Upper lobe of right lung (tissue), 1 donor: ENCODE results near the gene APOL4. TPM values are rescaled to one million over a fixed set of nuclear protein-coding genes. Genes with fewer than 3 reads are reported as not detected.

Experiments
- ATAC-seq: fragments of 200-7000 bp; cut with Tn5 transposase; one replicate; pipeline ENCODE4 v1.9.1; 2020; ENCODE audit warnings: mild to moderate bottlenecking, moderate library complexity
- DNase-seq: peaks from one replicate; pipeline ENCODE4 v3.0.0-alpha.2; 2020
- H3K27ac ChIP-seq: fragments of 200-600 bp; one replicate; pipeline ENCODE4 v1.8.0; 2022
- H3K27me3 ChIP-seq: fragments of 200-600 bp; one replicate; pipeline ENCODE4 v1.8.0; 2022; ENCODE audit warnings: mild to moderate bottlenecking
- H3K36me3 ChIP-seq: fragments of 200-600 bp; one replicate; pipeline ENCODE4 v1.8.0; 2022
- H3K4me1 ChIP-seq: fragments of 200-600 bp; one replicate; pipeline ENCODE4 v1.8.0; 2022
- H3K4me3 ChIP-seq: fragments of 200-600 bp; one replicate; pipeline ENCODE4 v1.8.0; 2022; ENCODE audit warnings: mild to moderate bottlenecking
- H3K9me3 ChIP-seq: fragments of 200-600 bp; one replicate; pipeline ENCODE4 v1.8.0; 2022
- intact Hi-C: fragments of 100-400 bp; cut with DNase I; formaldehyde crosslinking; loops from one replicate; pipeline ENCODE4 v1.11.0; 2022
- total RNA-seq: library from RNA; stranded (reverse); fragmentation: NEBNext Ultra II Directional; extraction: Animal tissue kit (Norgen Biotek cat#: 25700); gene quantifications from one replicate; pipeline ENCODE4 v1.2.1, GENCODE V29; 2021
- TF ChIP-seq, protein P1 (sequence below): fragments of 200-600 bp; IDR thresholded peaks from one replicate; pipeline ENCODE4 v1.8.0; 2022; ENCODE audit warnings: antibody characterized with exemption
- donor health status: DM: no; HTN: yes; CAD: no; lungs with severe emphysema.

Gene APOL4
- total RNA-seq, 1 donor from 2014 or later: 14.3 TPM

DNA sequence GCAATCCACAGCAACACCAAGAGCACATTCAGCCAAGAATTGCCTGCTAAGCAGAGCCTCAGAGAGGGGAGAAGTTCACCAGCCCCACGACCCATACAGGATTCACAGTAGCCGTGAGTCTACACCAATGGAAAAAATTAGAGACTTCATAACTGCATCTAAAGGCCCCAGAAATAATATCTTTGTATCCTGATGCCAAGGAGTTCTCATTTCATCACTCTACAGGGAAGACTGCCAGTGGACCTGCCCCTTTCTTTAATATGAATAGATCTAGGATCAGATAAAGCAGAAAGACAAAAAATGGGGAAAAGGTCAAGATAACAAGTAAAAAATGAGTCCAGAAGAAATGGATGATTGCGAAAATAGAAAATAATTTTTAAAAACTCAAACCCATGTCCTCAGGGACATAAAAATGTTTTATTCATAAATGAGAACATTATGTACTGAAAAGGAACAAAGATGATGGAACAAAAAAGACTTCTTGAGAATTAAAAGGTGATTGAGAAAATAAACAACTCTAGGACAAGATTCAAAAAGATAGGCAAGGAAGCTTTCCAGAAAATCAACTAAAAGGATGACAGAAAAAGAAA lies 50.5 kb downstream of the APOL4 start:
- peaks cover 65% of the 10 kb centered on the region for H3K4me1 ChIP-seq
- H3K27ac ChIP-seq: peak overlapping the region; percentile 33
- ATAC-seq (no peak), DNase-seq (no peak)
- H3K27me3 ChIP-seq: no peaks in the 10 kb centered on the region
- intact Hi-C loops: no loop called here
- H3K36me3 ChIP-seq: peaks cover 13% of the 10 kb centered on the region
- TF ChIP-seq, protein P1, sequence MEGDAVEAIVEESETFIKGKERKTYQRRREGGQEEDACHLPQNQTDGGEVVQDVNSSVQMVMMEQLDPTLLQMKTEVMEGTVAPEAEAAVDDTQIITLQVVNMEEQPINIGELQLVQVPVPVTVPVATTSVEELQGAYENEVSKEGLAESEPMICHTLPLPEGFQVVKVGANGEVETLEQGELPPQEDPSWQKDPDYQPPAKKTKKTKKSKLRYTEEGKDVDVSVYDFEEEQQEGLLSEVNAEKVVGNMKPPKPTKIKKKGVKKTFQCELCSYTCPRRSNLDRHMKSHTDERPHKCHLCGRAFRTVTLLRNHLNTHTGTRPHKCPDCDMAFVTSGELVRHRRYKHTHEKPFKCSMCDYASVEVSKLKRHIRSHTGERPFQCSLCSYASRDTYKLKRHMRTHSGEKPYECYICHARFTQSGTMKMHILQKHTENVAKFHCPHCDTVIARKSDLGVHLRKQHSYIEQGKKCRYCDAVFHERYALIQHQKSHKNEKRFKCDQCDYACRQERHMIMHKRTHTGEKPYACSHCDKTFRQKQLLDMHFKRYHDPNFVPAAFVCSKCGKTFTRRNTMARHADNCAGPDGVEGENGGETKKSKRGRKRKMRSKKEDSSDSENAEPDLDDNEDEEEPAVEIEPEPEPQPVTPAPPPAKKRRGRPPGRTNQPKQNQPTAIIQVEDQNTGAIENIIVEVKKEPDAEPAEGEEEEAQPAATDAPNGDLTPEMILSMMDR: no peak
- no peaks in the 10 kb centered on the region for H3K9me3 ChIP-seq
- no peak overlapping the region for H3K4me3 ChIP-seq

DNA sequence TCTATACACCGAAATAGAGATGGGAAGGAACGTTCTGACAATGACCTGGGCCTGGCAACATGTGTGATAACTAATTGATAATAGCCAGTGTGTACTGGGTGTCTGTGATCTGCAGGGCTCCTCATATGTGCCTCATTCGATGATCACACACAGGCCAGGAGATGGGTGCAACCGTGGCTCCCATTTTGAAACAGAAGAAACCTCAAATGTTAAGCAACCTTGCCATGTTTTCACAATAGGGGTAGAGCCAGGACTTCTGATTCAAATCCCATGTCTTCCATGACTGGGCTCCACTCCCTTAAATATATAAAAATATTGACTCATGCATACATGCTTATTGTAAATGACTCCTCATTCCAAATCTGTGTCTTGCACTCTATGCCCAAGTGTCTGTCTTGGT lies 52.2 kb downstream of the APOL4 start:
- H3K27ac ChIP-seq: no peak overlapping the region
- H3K4me3 ChIP-seq: no peak overlapping the region
- DNase-seq: no peak
- peaks cover 13% of the 10 kb centered on the region for H3K36me3 ChIP-seq
- intact Hi-C loops: no loop called here
- ATAC-seq: peak; percentile 44
- TF ChIP-seq, protein P1: no peak
- H3K9me3 ChIP-seq: no peaks in the 10 kb centered on the region
- H3K27me3 ChIP-seq: no peaks in the 10 kb centered on the region
- H3K4me1 ChIP-seq: peaks cover 52% of the 10 kb centered on the region

DNA sequence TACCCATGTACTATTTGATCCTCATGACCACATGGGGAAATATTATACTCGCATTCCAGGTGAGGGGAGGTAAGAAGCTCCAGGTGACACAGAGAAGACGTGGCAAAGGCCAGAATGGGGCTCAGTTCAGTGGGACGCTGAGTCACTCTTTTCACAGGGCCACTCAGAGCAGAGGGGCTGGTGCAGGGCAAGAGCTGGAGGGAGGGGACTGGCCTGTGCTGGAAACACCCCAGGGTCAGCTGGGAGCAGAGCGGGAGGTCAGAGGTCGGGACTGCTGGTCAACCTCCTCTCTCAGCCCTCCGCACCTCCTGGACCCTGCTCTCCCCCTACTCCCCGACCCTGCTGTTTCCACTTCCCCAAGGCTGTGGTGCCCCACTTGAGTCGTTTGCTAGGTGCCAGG lies 53.2 kb downstream of the APOL4 start:
- Histone ChIP-seq H3K27me3 (no peaks in the 10 kb centered on the region), H3K4me3 (no peak overlapping the region), H3K4me1 (peaks cover 42% of the 10 kb centered on the region), H3K27ac (no peak overlapping the region), H3K9me3 (no peaks in the 10 kb centered on the region), H3K36me3 (peaks cover 20% of the 10 kb centered on the region)
- ATAC-seq (no peak), DNase-seq (no peak)
- TF ChIP-seq, protein P1: no peak
- intact Hi-C loops: no loop called here

DNA sequence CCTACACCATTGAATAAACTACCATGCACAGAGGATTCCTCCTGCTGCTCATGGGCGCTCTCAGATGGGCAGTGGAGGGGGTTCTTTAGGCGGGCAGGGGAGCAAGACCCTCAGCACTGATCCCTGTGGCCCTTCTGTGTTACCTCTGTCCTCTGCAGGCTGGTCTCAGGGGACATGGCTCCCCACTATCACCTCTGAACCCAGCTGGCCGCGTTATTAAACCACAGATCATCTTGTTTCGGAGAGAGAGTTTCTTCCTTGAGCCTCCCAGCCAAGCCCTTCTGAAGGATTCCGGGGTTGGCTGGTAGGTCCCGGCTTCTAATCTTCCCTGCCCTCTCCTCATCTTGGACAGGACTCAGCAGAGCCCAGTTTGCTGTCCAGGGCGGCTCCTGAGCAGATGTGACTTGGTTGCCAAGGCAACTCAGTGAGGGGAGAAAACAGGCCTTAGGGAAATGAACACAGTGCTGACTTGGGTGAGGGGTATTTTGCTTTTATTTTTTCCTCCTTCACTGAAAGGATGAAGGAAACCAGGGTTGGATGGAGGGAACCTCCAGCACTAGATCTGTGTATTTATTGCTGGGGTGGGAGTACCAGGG lies 54.3 kb downstream of the APOL4 start:
- no peak for DNase-seq
- Histone ChIP-seq H3K27me3 (no peaks in the 10 kb centered on the region), H3K27ac (no peak overlapping the region), H3K4me3 (no peak overlapping the region), H3K9me3 (no peaks in the 10 kb centered on the region), H3K36me3 (peaks cover 31% of the 10 kb centered on the region), H3K4me1 (peaks cover 32% of the 10 kb centered on the region)
- TF ChIP-seq, protein P1: no peak
- ATAC-seq: no peak
- intact Hi-C loops: no loop called here

DNA sequence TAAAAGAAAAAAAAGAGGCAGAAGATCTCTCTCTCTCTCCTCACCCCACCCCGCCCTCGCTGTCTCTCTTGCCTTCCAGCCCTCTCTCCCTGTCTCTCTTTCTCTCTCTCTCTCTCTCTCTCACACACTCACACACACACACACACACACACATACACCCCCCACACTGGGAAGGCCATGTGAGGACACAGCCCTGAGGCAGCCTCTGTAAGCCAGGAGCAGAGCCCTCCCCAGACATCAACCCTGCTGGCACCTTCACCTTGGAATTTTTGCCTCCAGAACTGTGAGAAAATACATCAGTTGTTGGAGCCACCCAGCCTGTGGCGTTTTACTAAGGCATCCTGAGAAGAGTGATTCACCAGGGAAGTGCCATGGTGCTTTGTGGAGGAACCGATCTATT lies 55.7 kb downstream of the APOL4 start:
- intact Hi-C loops: no loop called here
- TF ChIP-seq, protein P1: no peak
- ATAC-seq (no peak), DNase-seq (no peak)
- H3K27me3 ChIP-seq: no peaks in the 10 kb centered on the region
- H3K9me3 ChIP-seq: no peaks in the 10 kb centered on the region
- H3K4me3 ChIP-seq: no peak overlapping the region
- no peak overlapping the region for H3K27ac ChIP-seq
- peaks cover 44% of the 10 kb centered on the region for H3K36me3 ChIP-seq
- H3K4me1 ChIP-seq: peaks cover 19% of the 10 kb centered on the region
